HG02798 (cell line): ENCODE data around the gene ACOT7.

ENCODE experiments used
- ATAC-seq: cut with Tn5 transposase; IDR thresholded peaks from one replicate; pipeline ENCODE4 v1.9.1; 2021; ENCODE audit warnings: mild to moderate bottlenecking; ENCODE audit not compliant: unreplicated experiment, poor library complexity

ACOT7 gene

GRCh38 chr1:6348511-6349191, 44.9 kb downstream of the ACOT7 start:
- ATAC-seq, result no peak

GRCh38 chr1:6347641-6348487, 45.7 kb downstream of the ACOT7 start:
- no peak for ATAC-seq

- ATAC-seq, result no peak
Measured at GRCh38 chr1:6345460-6345859, 48.1 kb downstream of the ACOT7 start.

- ATAC-seq, result no peak
Measured at GRCh38 chr1:6345009-6345408, 48.6 kb downstream of the ACOT7 start.

- peak; percentile 53 for ATAC-seq
Measured at GRCh38 chr1:6343506-6344405, 49.8 kb downstream of the ACOT7 start.

GRCh38 chr1:6342056-6342455, 51.5 kb downstream of the ACOT7 start:
- no peak for ATAC-seq

- ATAC-seq, result no peak
Measured at GRCh38 chr1:6338695-6339094, 54.9 kb downstream of the ACOT7 start.

- ATAC-seq, result no peak
Measured at GRCh38 chr1:6336776-6337622, 56.6 kb downstream of the ACOT7 start.

- ATAC-seq, result no peak
Measured at GRCh38 chr1:6334261-6334993, 59.1 kb downstream of the ACOT7 start.

GRCh38 chr1:6332821-6333220, 60.7 kb downstream of the ACOT7 start:
- ATAC-seq, result no peak

GRCh38 chr1:6331543-6332273, 61.9 kb downstream of the ACOT7 start:
- no peak for ATAC-seq

- no peak for ATAC-seq
Measured at GRCh38 chr1:6330410-6330911, 63.1 kb downstream of the ACOT7 start.

- ATAC-seq, result no peak
Measured at GRCh38 chr1:6329851-6330250, 63.7 kb downstream of the ACOT7 start.

GRCh38 chr1:6329396-6329795, 64.2 kb downstream of the ACOT7 start:
- ATAC-seq, result no peak

- ATAC-seq, result no peak
Measured at GRCh38 chr1:6328696-6329095, 64.9 kb downstream of the ACOT7 start.

- no peak for ATAC-seq
Measured at GRCh38 chr1:6328091-6328490, 65.5 kb downstream of the ACOT7 start.

- no peak for ATAC-seq
Measured at GRCh38 chr1:6325482-6325881, 68.1 kb downstream of the ACOT7 start.

- ATAC-seq, result no peak
Measured at GRCh38 chr1:6322161-6322560, 71.4 kb downstream of the ACOT7 start.
